ENCODE results near the gene DNHD1. TPM values are rescaled to one million over a fixed set of nuclear protein-coding genes. Genes with fewer than 3 reads are reported as not detected.

The DNHD1 gene
- total and polyA plus RNA-seq, 9 of the 15 experiments (the other 6 are each of a cell fraction or from before 2014, with no cell fraction given), result 0.82 to 9.7 (median 3.8) TPM

GRCh38 chr11:6619004-6619745 is 122.1 kb downstream of the DNHD1 start, which contains the start of gene TPP1 (continued):
- TF ChIP-seq MAZ (CRISPR knock-in tag; conservative IDR thresholded peaks at IDR 0.05 in 1 of 2, IDR thresholded peaks at IDR 0.05 in 1 of 2) (peak in 1 of 2 experiments; percentile 76; a peak in 2 of 4 replicates), CCNT2 (IDR thresholded peaks at IDR 0.05; ENCODE audit: borderline replicate concordance, extremely low read depth, insufficient read length, low read depth, low read length) (no peak), E2F8 (IDR thresholded peaks at IDR 0.05; ENCODE audit: low read depth, partially characterized antibody) (peak; percentile 61), SIRT6 (IDR thresholded peaks at IDR 0.05; ENCODE audit: low read depth, low read length) (no peak), SAP30 (IDR thresholded peaks at IDR 0.05; ENCODE audit: borderline replicate concordance, insufficient read depth, low read depth, low read length, poor library complexity, severe bottlenecking) (peak; percentile 88), HOMEZ (CRISPR knock-in tag; IDR thresholded peaks at IDR 0.05) (no peak), SMAD3 (CRISPR knock-in tag; conservative IDR thresholded peaks at IDR 0.05) (no peak), WHSC1 (IDR thresholded peaks at IDR 0.05; ENCODE audit: low read length) (no peak), TCFL5 (CRISPR knock-in tag; conservative IDR thresholded peaks at IDR 0.05) (no peak), ELF2 (CRISPR knock-in tag; IDR thresholded peaks at IDR 0.05) (peak; percentile 71; the same call in 1 of the 2 replicates), MCM5 (IDR thresholded peaks at IDR 0.05; ENCODE audit: low read depth) (no peak), KLF13 (tag; IDR thresholded peaks at IDR 0.05; ENCODE audit: borderline replicate concordance, low read depth) (no peak), ZMIZ1 (IDR thresholded peaks at IDR 0.05; ENCODE audit: low read depth in 2 of 2, low read length in 2 of 2) (no peak), ZNF778 (CRISPR knock-in tag; IDR thresholded peaks at IDR 0.05) (no peak), NBN (IDR thresholded peaks at IDR 0.05; ENCODE audit: low read depth) (peak; percentile 47; the same call in 1 of the 2 replicates), FOSL1 (tag; conservative IDR thresholded peaks at IDR 0.05) (no peak; the same call in 1 of the 2 replicates), IFI16 (CRISPR knock-in tag; IDR thresholded peaks at IDR 0.05) (no peak), ZNF124 (CRISPR knock-in tag; IDR thresholded peaks at IDR 0.05) (no peak), ATF1 (CRISPR knock-in tag; IDR thresholded peaks at IDR 0.05) (peak; percentile 74; the same call in 1 of the 2 replicates), ATF1 (tag; IDR thresholded peaks at IDR 0.05) (peak; percentile 98), TRIM28 (IDR thresholded peaks at IDR 0.05) (no peak)
